ENCODE data around the gene RAB42.
"Not testable (repeated sequence)": the region's sequence is repeated elsewhere in the genome, so short reads cannot be mapped to it uniquely, and the experiment has no call there.

Gene RAB42

DNA sequence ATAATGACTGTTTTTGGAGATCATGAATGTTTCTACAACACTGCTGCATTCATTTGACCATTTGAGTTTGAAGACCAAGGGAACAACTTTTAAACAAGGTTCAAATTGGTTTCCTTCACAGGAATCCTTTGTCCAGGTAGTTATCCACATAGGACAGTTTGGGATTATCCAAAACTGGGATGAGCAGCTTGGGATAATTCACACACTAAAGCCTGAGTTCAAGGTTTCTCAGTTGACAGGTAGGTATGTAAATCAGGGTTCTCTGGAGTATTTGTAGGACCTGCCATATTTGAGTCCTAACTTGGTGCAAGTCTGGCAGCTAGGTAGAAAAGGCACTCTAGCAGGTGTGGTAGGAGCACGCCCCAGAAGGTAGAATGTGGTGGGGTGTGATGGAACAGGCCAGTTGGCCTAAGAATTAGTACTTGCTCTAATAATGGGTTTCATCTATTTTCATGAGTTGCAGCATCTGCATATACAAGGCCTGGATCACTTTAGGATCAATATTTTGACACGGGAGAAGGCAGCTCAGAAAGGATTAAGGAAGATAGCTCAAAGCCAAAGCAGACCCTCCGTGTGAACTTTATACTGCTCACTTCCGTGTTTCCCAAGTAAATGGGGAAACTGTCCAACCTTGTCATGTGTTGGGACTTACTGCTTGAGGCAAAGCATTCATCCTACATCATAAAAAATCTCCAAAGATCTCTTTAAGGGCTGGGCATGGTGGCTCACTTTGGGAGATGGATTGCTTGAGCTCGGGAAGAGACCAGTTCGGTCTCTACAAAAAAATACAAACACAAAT lies 14.1 kb upstream of the RAB42 start:
- Histone ChIP-seq H3K9me3 (ENCODE audit: control insufficient read depth, insufficient read depth, low read length) (no peaks in the 10 kb centered on the region), H3K4me1 (ENCODE audit: insufficient read depth, low read length) (peaks cover 5% of the 10 kb centered on the region; the same call in 1 of the 2 replicates), H3K36me3 (ENCODE audit: insufficient read depth, low read length) (peaks cover 22% of the 10 kb centered on the region), H3K9ac (ENCODE audit: low read depth, low read length) (no peak overlapping the region)

DNA sequence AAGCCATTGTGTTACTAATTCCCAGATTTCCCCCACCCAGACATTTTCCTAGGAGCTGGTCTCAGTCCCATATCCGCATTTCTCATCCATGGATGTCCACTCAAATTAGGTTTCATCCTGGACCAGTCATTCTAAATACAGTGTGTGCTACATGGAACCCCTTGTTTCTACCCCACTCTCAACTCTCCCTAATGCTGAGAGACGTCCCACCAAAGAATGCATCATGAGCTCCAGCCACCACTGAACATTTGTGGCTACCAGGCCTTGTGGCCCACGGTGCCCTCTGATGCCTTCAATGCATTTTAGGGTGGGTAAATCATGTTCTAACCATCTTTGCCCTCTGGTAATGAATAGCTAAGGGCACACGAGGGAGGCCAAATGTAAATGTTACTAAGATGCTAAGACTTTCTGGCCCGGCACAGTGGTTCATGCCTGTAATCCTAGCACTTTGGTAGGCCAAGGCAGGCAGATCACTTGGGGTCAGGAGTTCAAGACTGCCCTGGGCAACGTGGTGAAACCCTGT lies 13.3 kb upstream of the RAB42 start:
- H3K36me3 ChIP-seq (ENCODE audit: insufficient read depth, low read length), result peaks cover 22% of the 10 kb centered on the region
- peaks cover 5% of the 10 kb centered on the region; the same call in 1 of the 2 replicates for H3K4me1 ChIP-seq (ENCODE audit: insufficient read depth, low read length)
- H3K9me3 ChIP-seq (ENCODE audit: control insufficient read depth, insufficient read depth, low read length), result no peaks in the 10 kb centered on the region
- no peak overlapping the region for H3K9ac ChIP-seq (ENCODE audit: low read depth, low read length)

- Histone ChIP-seq H3K9ac (ENCODE audit: low read depth, low read length) (no peak overlapping the region), H3K9me3 (ENCODE audit: control insufficient read depth, insufficient read depth, low read length) (no peaks in the 10 kb centered on the region), H3K36me3 (ENCODE audit: insufficient read depth, low read length) (peaks cover 22% of the 10 kb centered on the region), H3K4me1 (ENCODE audit: insufficient read depth, low read length) (peaks cover 5% of the 10 kb centered on the region; the same call in 1 of the 2 replicates)
Measured at GRCh38 chr1:28579401-28579800, 12.7 kb upstream of the RAB42 start.

DNA sequence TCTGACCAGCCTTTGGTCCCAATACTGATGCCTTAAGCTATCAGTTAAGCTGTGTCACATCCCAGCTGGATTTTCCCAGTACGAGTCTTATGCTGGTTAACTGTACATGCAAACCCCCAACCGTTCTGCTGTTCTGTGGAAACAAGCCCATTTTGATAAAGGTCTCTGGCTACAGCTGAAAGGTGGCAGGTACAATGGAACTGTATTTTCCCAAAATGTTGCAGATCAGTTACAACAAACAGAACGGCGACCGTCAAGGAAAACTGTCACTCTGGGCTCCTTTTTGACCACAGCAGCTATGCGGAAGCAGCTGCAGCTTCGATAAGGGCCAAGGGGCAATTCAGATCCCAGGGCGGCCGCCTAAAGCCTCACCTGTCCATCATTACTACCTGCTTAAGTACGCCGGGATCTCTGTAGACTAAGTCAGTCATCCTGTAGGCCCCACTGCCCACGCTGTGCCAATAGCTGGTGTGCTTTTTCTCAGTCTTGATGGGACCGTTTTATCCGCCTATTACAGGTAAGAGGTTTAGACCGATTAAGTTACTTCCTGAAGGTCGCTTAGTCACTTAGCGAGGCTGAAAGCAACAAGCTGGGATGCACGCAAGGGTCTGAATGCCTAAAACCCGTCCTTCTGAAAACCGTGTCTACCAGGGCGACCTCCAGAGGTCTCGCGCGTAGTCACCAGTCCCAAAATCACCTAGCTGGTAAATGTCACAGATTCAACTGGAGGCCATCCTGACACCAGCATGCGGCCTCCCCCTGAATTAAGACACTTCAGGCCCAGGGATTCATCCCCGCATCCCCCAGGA lies 11.1 kb upstream of the RAB42 start:
- Histone ChIP-seq H3K9me3 (ENCODE audit: control insufficient read depth, insufficient read depth, low read length) (no peaks in the 10 kb centered on the region), H3K36me3 (ENCODE audit: insufficient read depth, low read length) (peaks cover 22% of the 10 kb centered on the region), H3K9ac (ENCODE audit: low read depth, low read length) (peak overlapping the region; percentile 83), H3K4me1 (ENCODE audit: insufficient read depth, low read length) (peaks cover 5% of the 10 kb centered on the region; the same call in 1 of the 2 replicates)

DNA sequence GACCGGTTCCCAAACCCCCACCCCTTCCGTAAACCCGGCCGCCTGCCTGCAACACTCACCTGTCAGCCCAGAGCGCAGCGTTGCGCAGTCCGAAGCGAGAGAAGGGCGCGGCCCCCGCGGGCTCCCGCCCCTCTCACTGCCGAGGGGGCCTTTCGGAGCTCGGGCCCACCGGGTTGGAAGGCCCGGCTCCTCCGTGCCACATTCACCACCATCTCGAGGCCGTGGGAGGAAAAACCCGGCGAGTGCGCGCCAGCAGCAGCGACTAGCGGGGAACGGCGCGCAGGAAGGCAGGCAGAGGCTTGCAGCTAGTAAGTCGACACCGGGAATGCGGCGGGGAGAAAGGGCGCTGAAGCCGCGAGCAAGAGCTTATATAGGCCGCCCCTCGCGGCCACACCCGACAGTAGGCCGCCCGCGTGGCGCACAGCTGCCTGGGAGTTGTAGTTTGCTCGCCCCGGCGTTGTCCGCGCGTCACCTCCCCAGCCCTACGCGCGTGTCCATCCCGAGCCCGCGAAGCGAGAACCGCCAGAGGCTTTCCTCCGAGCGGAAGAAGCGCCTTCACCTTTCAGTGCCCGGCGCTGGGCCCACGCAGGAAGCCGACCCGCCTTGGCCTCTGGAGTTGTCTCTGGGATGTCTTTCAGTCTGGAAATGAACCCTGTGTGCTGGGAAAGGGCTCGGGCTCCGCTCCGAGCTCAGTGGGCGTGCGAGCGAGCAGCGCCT lies 10.4 kb upstream of the RAB42 start:
- H3K4me1 ChIP-seq (ENCODE audit: insufficient read depth, low read length), result peaks cover 5% of the 10 kb centered on the region; the same call in 1 of the 2 replicates
- peaks cover 22% of the 10 kb centered on the region for H3K36me3 ChIP-seq (ENCODE audit: insufficient read depth, low read length)
- peak overlapping the region; percentile 83 for H3K9ac ChIP-seq (ENCODE audit: low read depth, low read length)
- H3K9me3 ChIP-seq (ENCODE audit: control insufficient read depth, insufficient read depth, low read length), result no peaks in the 10 kb centered on the region

DNA sequence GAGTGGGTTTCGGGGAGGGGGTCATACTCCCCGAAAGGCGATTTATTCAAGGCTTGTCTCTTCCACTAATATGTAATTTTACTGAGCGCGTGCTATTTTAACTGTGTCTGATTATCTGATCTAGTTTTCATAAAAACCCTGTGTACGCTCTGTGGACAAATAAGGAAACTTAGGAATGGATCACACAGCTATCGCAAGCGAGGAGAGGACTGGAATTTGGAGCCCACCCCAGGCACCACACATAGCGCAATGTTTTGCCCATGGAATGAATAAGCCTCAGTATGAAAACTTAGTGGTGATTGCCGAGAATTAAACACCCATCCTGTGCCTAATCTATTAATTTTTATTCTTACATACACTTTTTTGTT lies 9.8 kb upstream of the RAB42 start:
- H3K9me3 ChIP-seq (ENCODE audit: control insufficient read depth, insufficient read depth, low read length), result no peaks in the 10 kb centered on the region

GRCh38 chr1:28586585-28587391 lies 5.3 kb upstream of the RAB42 start:
- not testable (repeated sequence) for H3K4me1 ChIP-seq (ENCODE audit: insufficient read depth, low read length); H3K9ac ChIP-seq (ENCODE audit: low read depth, low read length); H3K36me3 ChIP-seq (ENCODE audit: insufficient read depth, low read length); H3K9me3 ChIP-seq (ENCODE audit: control insufficient read depth, insufficient read depth, low read length)

More for the DNA sequence above, 9.8 kb upstream of the RAB42 start:
- H3K4me1 ChIP-seq (ENCODE audit: insufficient read depth, low read length), result peaks cover 5% of the 10 kb centered on the region; the same call in 1 of the 2 replicates
- H3K9ac ChIP-seq (ENCODE audit: low read depth, low read length), result peak overlapping the region; percentile 83
- peaks cover 18% of the 10 kb centered on the region for H3K36me3 ChIP-seq (ENCODE audit: insufficient read depth, low read length)

DNA sequence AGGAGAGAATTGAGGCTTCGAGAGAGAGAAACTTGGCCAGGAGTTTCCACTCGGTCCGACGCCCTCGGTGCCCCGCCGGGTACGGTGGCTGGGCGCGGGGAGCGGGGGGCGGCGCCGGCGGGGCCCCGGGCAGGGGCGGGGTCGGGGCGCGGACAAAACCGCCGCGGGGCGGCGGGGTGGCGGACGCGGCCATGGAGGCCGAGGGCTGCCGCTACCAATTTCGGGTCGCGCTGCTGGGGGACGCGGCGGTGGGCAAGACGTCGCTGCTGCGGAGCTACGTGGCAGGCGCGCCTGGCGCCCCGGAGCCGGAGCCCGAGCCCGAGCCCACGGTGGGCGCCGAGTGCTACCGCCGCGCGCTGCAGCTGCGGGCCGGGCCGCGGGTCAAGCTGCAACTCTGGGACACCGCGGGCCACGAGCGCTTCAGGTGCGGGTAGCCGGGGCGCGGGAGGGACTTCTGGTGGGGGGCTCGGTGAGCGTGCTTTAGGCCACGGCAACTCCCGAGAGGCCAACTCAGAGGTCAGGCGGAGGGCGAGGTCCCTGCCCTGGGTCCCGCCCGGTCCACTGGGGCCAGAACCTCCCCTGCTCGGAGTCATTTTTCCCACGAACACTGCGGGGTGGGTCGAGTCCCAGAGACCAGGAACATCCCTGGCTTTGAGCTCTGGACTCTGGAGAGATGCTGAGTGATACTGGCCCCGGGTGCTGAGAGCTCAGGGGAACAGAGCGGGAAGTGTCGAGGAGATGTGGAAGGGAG lies 431 bp downstream of the RAB42 start:
- H3K4me1 ChIP-seq (ENCODE audit: insufficient read depth, low read length), result peaks cover 19% of the 10 kb centered on the region
- H3K9ac ChIP-seq (ENCODE audit: low read depth, low read length), result peak overlapping the region; percentile 90
- H3K9me3 ChIP-seq (ENCODE audit: control insufficient read depth, insufficient read depth, low read length), result no peaks in the 10 kb centered on the region
- H3K36me3 ChIP-seq (ENCODE audit: insufficient read depth, low read length), result no peaks in the 10 kb centered on the region

DNA sequence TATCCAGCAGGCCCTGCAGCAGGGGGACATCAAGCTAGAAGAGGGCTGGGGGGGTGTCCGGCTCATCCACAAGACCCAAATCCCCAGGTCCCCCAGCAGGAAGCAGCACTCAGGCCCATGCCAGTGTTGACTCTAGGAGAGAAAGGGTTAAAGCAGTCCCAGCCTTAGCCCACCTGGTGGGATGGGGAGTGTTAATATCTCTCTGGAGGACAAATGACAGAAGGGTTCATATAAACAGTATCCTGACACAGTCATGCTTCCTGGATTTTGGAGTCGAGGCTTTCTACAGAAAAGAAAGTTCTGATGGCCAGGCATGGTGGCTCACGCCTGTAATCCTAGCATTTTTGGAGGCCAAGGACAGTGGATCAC lies 1.9 kb downstream of the RAB42 start:
- H3K9ac ChIP-seq (ENCODE audit: low read depth, low read length); H3K36me3 ChIP-seq (ENCODE audit: insufficient read depth, low read length); H3K9me3 ChIP-seq (ENCODE audit: control insufficient read depth, insufficient read depth, low read length): not testable (repeated sequence)
- peaks cover 21% of the 10 kb centered on the region for H3K4me1 ChIP-seq (ENCODE audit: insufficient read depth, low read length)

- not testable (repeated sequence) for H3K36me3 ChIP-seq (ENCODE audit: insufficient read depth, low read length); H3K9me3 ChIP-seq (ENCODE audit: control insufficient read depth, insufficient read depth, low read length); H3K9ac ChIP-seq (ENCODE audit: low read depth, low read length)
- peaks cover 23% of the 10 kb centered on the region for H3K4me1 ChIP-seq (ENCODE audit: insufficient read depth, low read length)
Measured at GRCh38 chr1:28594686-28595411, 2.8 kb downstream of the RAB42 start.

- Histone ChIP-seq H3K9me3 (ENCODE audit: control insufficient read depth, insufficient read depth, low read length) (no peaks in the 10 kb centered on the region), H3K9ac (ENCODE audit: low read depth, low read length) (no peak overlapping the region)
Measured at GRCh38 chr1:28595412-28596191, 3.5 kb downstream of the RAB42 start.

DNA sequence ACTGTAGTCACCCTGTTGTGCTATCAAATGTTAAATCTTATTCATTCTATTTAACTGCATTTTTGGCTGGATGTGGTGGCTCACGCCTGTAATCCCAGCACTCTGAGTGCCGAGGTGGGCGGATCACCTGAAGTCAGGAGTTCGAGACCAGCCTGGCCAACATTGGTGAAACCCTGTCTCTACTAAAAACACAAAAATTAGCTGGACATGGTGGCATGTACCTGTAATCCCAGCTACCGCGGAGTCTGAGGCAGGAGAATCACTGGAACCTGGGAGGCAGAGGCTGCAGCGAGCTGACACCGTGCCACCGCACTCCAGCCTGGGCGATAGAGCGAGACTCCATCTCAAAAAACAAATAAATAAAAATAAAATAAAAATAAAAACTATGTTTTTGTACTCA lies 4.2 kb downstream of the RAB42 start:
- H3K4me1 ChIP-seq (ENCODE audit: insufficient read depth, low read length), result peaks cover 18% of the 10 kb centered on the region
- not testable (repeated sequence) for H3K9me3 ChIP-seq (ENCODE audit: control insufficient read depth, insufficient read depth, low read length); H3K9ac ChIP-seq (ENCODE audit: low read depth, low read length); H3K36me3 ChIP-seq (ENCODE audit: insufficient read depth, low read length)

More at GRCh38 chr1:28595412-28596191, 3.5 kb downstream of the RAB42 start:
- Histone ChIP-seq H3K4me1 (ENCODE audit: insufficient read depth, low read length) (peaks cover 18% of the 10 kb centered on the region), H3K36me3 (ENCODE audit: insufficient read depth, low read length) (no peaks in the 10 kb centered on the region)
